GM13977 (cell line): ENCODE measurements around the gene RIPK4.

Experiments used
- DNase-seq: peaks from one replicate; pipeline ENCODE4 v3.0.0; 2012; ENCODE audit warnings: low spot score
- CTCF ChIP-seq: IDR thresholded peaks from 2 replicates; pipeline ENCODE4 v1.5.1; 2012; ENCODE audit warnings: mild to moderate bottlenecking, control low read depth; ENCODE audit not compliant: insufficient read depth; ENCODE audit errors: extremely low read depth, missing control alignments
- in situ Hi-C: fragments of 300-500 bp; cut with MboI; formaldehyde crosslinking; loops from one replicate; pipeline ENCODE4 v1.12.0; 2022; ENCODE audit warnings: low sequenced_read_pairs, low pct_unique_long_range_greater_than_20kb, mixed read lengths, inconsistent platforms; ENCODE audit not compliant: unreplicated experiment

RIPK4 gene

GRCh38 chr21:41776778-41777177 lies 9.9 kb upstream of the RIPK4 start:
- in situ Hi-C loops: no loop called here
- TF ChIP-seq CTCF: no peak
- DNase-seq: no peak

- no peak for DNase-seq
- in situ Hi-C loops: no loop called here
- no peak for TF ChIP-seq CTCF
These were observed 8.3 kb upstream of the RIPK4 start for GRCh38 chr21:41775149-41775472.

- DNase-seq: no peak
- in situ Hi-C loops: no loop called here
- TF ChIP-seq CTCF: no peak
These were observed 7.8 kb upstream of the RIPK4 start for GRCh38 chr21:41774467-41775148.

- TF ChIP-seq CTCF: no peak
- no peak for DNase-seq
- in situ Hi-C loops: no loop called here
These were observed 5.7 kb upstream of the RIPK4 start for GRCh38 chr21:41772351-41773080.

- no peak for TF ChIP-seq CTCF
- in situ Hi-C loops: no loop called here
- DNase-seq: no peak
These were observed 4.7 kb upstream of the RIPK4 start for GRCh38 chr21:41771625-41771945.

- in situ Hi-C loops: no loop called here
- DNase-seq: no peak
These were observed 4.2 kb upstream of the RIPK4 start for GRCh38 chr21:41770901-41771624.

More at GRCh38 chr21:41770901-41771624, 4.2 kb upstream of the RIPK4 start:
- no peak for TF ChIP-seq CTCF
